ENCODE results near the gene AP2M1.

The AP2M1 gene

GRCh38 chr3:184177767-184178306 is 3.2 kb downstream of the AP2M1 start:
- no peak for DNase-seq (ENCODE audit: low read depth in 4 of 4, low spot score in 1 of 4)

GRCh38 chr3:184178521-184179138 is 4.0 kb downstream of the AP2M1 start:
- no peak for DNase-seq (ENCODE audit: low read depth in 4 of 4, low spot score in 1 of 4)

- no peak for DNase-seq (ENCODE audit: low read depth in 4 of 4, low spot score in 1 of 4)
These were observed 5.5 kb downstream of the AP2M1 start for GRCh38 chr3:184180165-184180564.

- no peak for DNase-seq (ENCODE audit: low read depth in 4 of 4, low spot score in 1 of 4)
These were observed 6.9 kb downstream of the AP2M1 start for GRCh38 chr3:184181596-184181995.

GRCh38 chr3:184183679-184184078 is 9.0 kb downstream of the AP2M1 start:
- no peak for DNase-seq (ENCODE audit: low read depth in 4 of 4, low spot score in 1 of 4)

GRCh38 chr3:184184546-184185230 is 10.0 kb downstream of the AP2M1 start:
- DNase-seq (ENCODE audit: low read depth in 4 of 4, low spot score in 1 of 4): no peak

GRCh38 chr3:184185461-184186183 is 11.0 kb downstream of the AP2M1 start:
- DNase-seq (ENCODE audit: low read depth in 4 of 4, low spot score in 1 of 4): peak; percentile 96 to 99 (median 98)

- no peak for DNase-seq (ENCODE audit: low read depth in 4 of 4, low spot score in 1 of 4)
These were observed 11.7 kb downstream of the AP2M1 start, which contains the start of gene ABCF3 for GRCh38 chr3:184186184-184186901. TSS of gene ABCF3 (plus strand) at chr3:184186199. CDS start at chr3:184186208, 9 bp downstream.

- DNase-seq (ENCODE audit: low read depth in 4 of 4, low spot score in 1 of 4): no peak
These were observed 12.2 kb downstream of the AP2M1 start for GRCh38 chr3:184186902-184187207.

GRCh38 chr3:184188080-184188479 is 13.4 kb downstream of the AP2M1 start:
- no peak for DNase-seq (ENCODE audit: low read depth in 4 of 4, low spot score in 1 of 4)

- DNase-seq (ENCODE audit: low read depth in 4 of 4, low spot score in 1 of 4): no peak
These were observed 14.8 kb downstream of the AP2M1 start for GRCh38 chr3:184189421-184189820.

GRCh38 chr3:184192889-184193288 is 18.2 kb downstream of the AP2M1 start:
- DNase-seq (ENCODE audit: low read depth in 4 of 4, low spot score in 1 of 4): no peak

GRCh38 chr3:184193991-184194539 is 19.4 kb downstream of the AP2M1 start:
- DNase-seq (ENCODE audit: low read depth in 4 of 4, low spot score in 1 of 4): no peak

- no peak for DNase-seq (ENCODE audit: low read depth in 4 of 4, low spot score in 1 of 4)
These were observed 21.9 kb downstream of the AP2M1 start for GRCh38 chr3:184196536-184196935.

- no peak for DNase-seq (ENCODE audit: low read depth in 4 of 4, low spot score in 1 of 4)
These were observed 23.9 kb downstream of the AP2M1 start for GRCh38 chr3:184198509-184198908.

GRCh38 chr3:184200825-184201224 is 26.2 kb downstream of the AP2M1 start:
- DNase-seq (ENCODE audit: low read depth in 4 of 4, low spot score in 1 of 4): no peak

GRCh38 chr3:184203526-184203925 is 28.9 kb downstream of the AP2M1 start:
- no peak for DNase-seq (ENCODE audit: low read depth in 4 of 4, low spot score in 1 of 4)

- DNase-seq (ENCODE audit: low read depth in 4 of 4, low spot score in 1 of 4): no peak
These were observed 34.7 kb downstream of the AP2M1 start for GRCh38 chr3:184209146-184209923.

- no peak for DNase-seq (ENCODE audit: low read depth in 4 of 4, low spot score in 1 of 4)
These were observed 36.6 kb downstream of the AP2M1 start for GRCh38 chr3:184211297-184211696.

GRCh38 chr3:184211718-184212117 is 37.1 kb downstream of the AP2M1 start:
- DNase-seq (ENCODE audit: low read depth in 4 of 4, low spot score in 1 of 4): no peak

Data from stimulated activated CD4-positive, alpha-beta T cell treated with anti-CD3 and anti-CD28 coated beads, Interleukin-1b, Interleukin-23, amount 100 ng/mL, for 24 hours (primary cell).